OCI-LY7 (cell line): ENCODE data around the gene PKN1. TPM values are rescaled to one million over a fixed set of nuclear protein-coding genes. Genes with fewer than 3 reads are reported as not detected.

Source experiments
- BruUV-seq: library from RNA; stranded (reverse); fragments of 400-500 nt; replicated peaks from 2 replicates; lab custom pipeline; 2021; lab: Mats Ljungman, UMichigan
- CTCF ChIA-PET: fragments of 300-600 bp; sonication (Branson Sonifier 250); formaldehyde crosslinking; loops from one replicate; lab custom pipeline; 2022; ENCODE audit warnings: antibody characterized with exemption; ENCODE audit not compliant: unreplicated experiment; lab: Charles Lee
- POLR2A ChIA-PET: fragments of 300-600 bp; sonication (Branson Sonifier 250); formaldehyde crosslinking; loops from one replicate; lab custom pipeline; 2022; ENCODE audit warnings: antibody characterized with exemption; lab: Charles Lee
- DNase-seq: peaks from one replicate; pipeline ENCODE4 v3.0.0-alpha.2; 2015; ENCODE audit warnings: low spot score
- H2AFZ ChIP-seq: fragments of 200-600 bp; sonication (generic), shearing (Covaris generic); 2 replicates; pipeline ENCODE4 v1.6.1; 2014; ENCODE audit warnings: mild to moderate bottlenecking, antibody characterized with exemption, low read length, moderate library complexity
- H3K27ac ChIP-seq: fragments of 200-600 bp; sonication (generic); 2 replicates; pipeline ENCODE4 v1.5.1; 2014; ENCODE audit warnings: mixed run types, low read depth, mild to moderate bottlenecking, moderate library complexity, low read length, inconsistent platforms; ENCODE audit not compliant: poor library complexity, severe bottlenecking
- H3K36me3 ChIP-seq: fragments of 200-600 bp; sonication (generic); 2 replicates; pipeline ENCODE4 v1.6.1; 2014; ENCODE audit warnings: mild to moderate bottlenecking, antibody characterized with exemption, low read length, moderate library complexity, mixed read lengths; ENCODE audit not compliant: insufficient read depth
- H3K4me1 ChIP-seq: fragments of 200-600 bp; sonication (generic); 2 replicates; pipeline ENCODE4 v1.5.1; 2014; ENCODE audit warnings: mild to moderate bottlenecking, low read length; ENCODE audit not compliant: insufficient read depth, poor library complexity, severe bottlenecking
- H3K4me2 ChIP-seq: fragments of 200-600 bp; sonication (generic); 2 replicates; pipeline ENCODE4 v1.6.1; 2014; ENCODE audit warnings: mild to moderate bottlenecking, low read length
- H3K4me3 ChIP-seq: fragments of 200-600 bp; sonication (generic); 2 replicates; pipeline ENCODE4 v1.5.1; 2014; ENCODE audit warnings: mild to moderate bottlenecking, low read depth, low read length; ENCODE audit not compliant: poor library complexity, severe bottlenecking
- H3K79me2 ChIP-seq: fragments of 200-600 bp; sonication (generic); 2 replicates; pipeline ENCODE4 v1.6.1; 2016; ENCODE audit warnings: low read depth, mild to moderate bottlenecking, low read length, moderate library complexity, mixed read lengths; ENCODE audit not compliant: insufficient read depth
- H3K9me2 ChIP-seq: fragments of 200-600 bp; sonication (generic); 2 replicates; pipeline ENCODE4 v1.6.1; 2016; ENCODE audit warnings: mild to moderate bottlenecking, low read length, mixed read lengths; ENCODE audit not compliant: insufficient read depth
- H3K9me3 ChIP-seq: fragments of 200-600 bp; sonication (generic); 2 replicates; pipeline ENCODE4 v1.6.1; 2014; ENCODE audit warnings: mild to moderate bottlenecking, mixed run types, low read length, mixed read lengths
- H4K20me1 ChIP-seq: fragments of 200-600 bp; sonication (generic); 2 replicates; pipeline ENCODE4 v1.6.1; 2014; ENCODE audit warnings: mild to moderate bottlenecking, antibody characterized with exemption, low read length, moderate library complexity, mixed read lengths; ENCODE audit not compliant: insufficient read depth
- EZH2phosphoT487 ChIP-seq: fragments of 200-600 bp; sonication (generic); IDR thresholded peaks from 2 replicates; pipeline ENCODE4 v1.6.1; 2018; ENCODE audit warnings: low read depth, borderline replicate concordance, mild to moderate bottlenecking, mixed run types, antibody characterized with exemption, low read length, moderate library complexity, mixed read lengths
- intact Hi-C: fragments of 100-400 bp; cut with micrococcal nuclease; formaldehyde crosslinking; loops from one replicate; pipeline ENCODE4 v1.10.0; 2022; ENCODE audit not compliant: unreplicated experiment
- total RNA-seq, 2 experiments: library from RNA; depleted of rRNA in 1 of 2; stranded (reverse); fragments of >200 nt in 1 of 2; shearing (Covaris generic) in 1 of 2; gene quantifications; 2 replicates each; pipeline ENCODE4 v1.2.3, GENCODE V29; 2014 to 2022
- TF ChIP-seq, protein P1 (sequence below): fragments of 200-600 bp; sonication (generic); conservative IDR thresholded peaks from 2 replicates; pipeline ENCODE4 v1.5.1; 2014; ENCODE audit warnings: mild to moderate bottlenecking, antibody characterized with exemption, low read length, moderate library complexity, mixed read lengths

PKN1 gene
- total RNA-seq, 2 experiments from 2014 or later: 117 to 233 TPM

DNA sequence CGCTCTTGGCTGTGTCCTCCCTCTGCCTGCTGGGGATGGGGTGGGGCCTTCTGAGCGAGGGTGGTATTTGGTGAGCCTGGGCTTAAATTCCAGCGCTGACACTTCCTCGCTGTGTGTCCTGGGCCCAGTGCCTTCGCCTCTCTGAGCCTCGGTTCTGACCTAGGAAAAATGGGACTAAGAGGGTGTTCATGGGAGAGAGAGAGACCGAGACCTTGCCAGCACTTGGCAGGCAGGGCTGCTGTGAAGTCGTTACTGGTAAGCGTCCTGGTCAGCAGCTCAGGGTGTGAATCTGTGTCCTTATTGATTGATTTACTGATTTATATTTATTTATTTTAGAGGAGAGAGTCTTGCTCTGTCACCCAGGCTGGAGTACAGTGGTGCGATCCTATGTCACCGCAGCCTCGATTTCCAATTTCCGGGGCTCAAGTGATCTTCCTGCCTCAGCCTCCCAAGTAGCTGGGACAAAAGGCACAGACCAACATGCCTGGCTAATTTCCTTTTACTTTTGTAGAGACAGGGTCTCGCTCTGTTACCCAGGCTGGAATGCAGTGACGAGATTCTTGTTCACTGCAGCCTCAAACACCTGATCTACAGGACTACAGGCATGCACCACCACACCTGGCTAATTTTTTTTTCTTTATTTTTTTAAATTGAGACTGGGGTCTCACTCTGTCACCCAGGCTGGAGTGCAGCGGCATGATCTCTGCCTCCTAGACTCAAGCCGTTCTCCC is 2.4 kb downstream of the PKN1 start:
- POLR2A ChIA-PET: interaction anchor here (0.6 kb wide), 1 partner anchor 140 kb away, joined by 5 read pairs; no protein-coding TSS in a partner anchor
- no peaks in the 10 kb centered on the region for H3K9me3 ChIP-seq

DNA sequence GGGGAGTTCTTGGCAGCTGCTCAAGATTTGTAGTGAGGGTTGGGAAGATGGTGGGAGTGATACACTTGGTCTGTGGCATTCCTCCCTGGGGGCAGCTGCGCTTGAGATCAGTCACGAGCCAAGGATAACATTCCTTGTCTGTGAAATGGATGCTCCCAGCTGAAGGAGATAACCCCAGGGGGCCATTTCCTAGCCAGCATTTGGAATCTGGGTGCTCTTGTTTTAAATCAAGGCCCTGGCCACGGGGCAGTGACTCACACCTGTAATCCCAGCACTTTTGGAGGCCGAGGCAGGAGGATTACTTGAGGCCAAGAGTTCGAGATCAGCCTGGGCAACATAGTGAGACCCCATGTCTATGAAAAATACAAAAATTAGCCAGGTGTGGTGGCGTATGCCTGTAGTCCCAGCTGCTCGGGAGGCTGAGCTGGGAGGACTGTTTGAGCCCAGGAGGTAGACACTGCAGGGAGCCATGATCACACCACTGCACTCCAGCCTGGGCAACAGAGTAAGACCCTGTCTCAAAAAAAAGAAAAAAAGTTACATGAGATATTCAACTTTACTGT is 4.6 kb downstream of the PKN1 start:
- POLR2A ChIA-PET: no interaction called here

More for the DNA sequence above, 2.4 kb downstream of the PKN1 start:
- TF ChIP-seq, protein P1, sequence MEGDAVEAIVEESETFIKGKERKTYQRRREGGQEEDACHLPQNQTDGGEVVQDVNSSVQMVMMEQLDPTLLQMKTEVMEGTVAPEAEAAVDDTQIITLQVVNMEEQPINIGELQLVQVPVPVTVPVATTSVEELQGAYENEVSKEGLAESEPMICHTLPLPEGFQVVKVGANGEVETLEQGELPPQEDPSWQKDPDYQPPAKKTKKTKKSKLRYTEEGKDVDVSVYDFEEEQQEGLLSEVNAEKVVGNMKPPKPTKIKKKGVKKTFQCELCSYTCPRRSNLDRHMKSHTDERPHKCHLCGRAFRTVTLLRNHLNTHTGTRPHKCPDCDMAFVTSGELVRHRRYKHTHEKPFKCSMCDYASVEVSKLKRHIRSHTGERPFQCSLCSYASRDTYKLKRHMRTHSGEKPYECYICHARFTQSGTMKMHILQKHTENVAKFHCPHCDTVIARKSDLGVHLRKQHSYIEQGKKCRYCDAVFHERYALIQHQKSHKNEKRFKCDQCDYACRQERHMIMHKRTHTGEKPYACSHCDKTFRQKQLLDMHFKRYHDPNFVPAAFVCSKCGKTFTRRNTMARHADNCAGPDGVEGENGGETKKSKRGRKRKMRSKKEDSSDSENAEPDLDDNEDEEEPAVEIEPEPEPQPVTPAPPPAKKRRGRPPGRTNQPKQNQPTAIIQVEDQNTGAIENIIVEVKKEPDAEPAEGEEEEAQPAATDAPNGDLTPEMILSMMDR: no peak
- TF ChIP-seq EZH2phosphoT487: no peak
- Histone ChIP-seq H3K9me2 (no peaks in the 10 kb centered on the region), H2AFZ (no peak overlapping the region), H3K4me3 (no peak overlapping the region), H4K20me1 (no peaks in the 10 kb centered on the region), H3K27ac (peak overlapping the region; percentile 32), H3K79me2 (peaks cover 46% of the 10 kb centered on the region; the same call in 1 of the 2 replicates), H3K4me1 (peaks cover 63% of the 10 kb centered on the region), H3K4me2 (peak overlapping the region; percentile 77), H3K36me3 (peaks cover 11% of the 10 kb centered on the region; the same call in 1 of the 2 replicates)
- no peak for DNase-seq
- intact Hi-C loops: no loop called here
- CTCF ChIA-PET: no interaction called here
- no TSS peak for BruUV-seq

More for the DNA sequence above, 4.6 kb downstream of the PKN1 start:
- Histone ChIP-seq H3K9me3 (no peaks in the 10 kb centered on the region), H4K20me1 (no peaks in the 10 kb centered on the region), H3K4me3 (no peak overlapping the region), H2AFZ (no peak overlapping the region), H3K4me1 (peaks cover 48% of the 10 kb centered on the region), H3K27ac (peak overlapping the region; percentile 6), H3K4me2 (no peak overlapping the region), H3K36me3 (peaks cover 29% of the 10 kb centered on the region), H3K9me2 (no peaks in the 10 kb centered on the region), H3K79me2 (peaks cover 53% of the 10 kb centered on the region; the same call in 1 of the 2 replicates)
- no TSS peak for BruUV-seq
- CTCF ChIA-PET: no interaction called here
- intact Hi-C loops: no loop called here
- no peak for TF ChIP-seq EZH2phosphoT487
- TF ChIP-seq, protein P1: no peak
- no peak for DNase-seq
